Right lobe of liver (tissue), 4 donors: Measurements from ENCODE around the gene MPP4.

ENCODE experiments used
- POLR2A ChIP-seq: fragments of 450-650 bp; IDR thresholded peaks from one replicate; pipeline ENCODE4 v1.6.1; 2017; ENCODE audit warnings: antibody characterized with exemption, mild to moderate bottlenecking
- TF ChIP-seq, protein P1 (sequence below), 4 donors: fragments of 200-600 bp in 3 of 4; fragments of 450-650 bp in 1 of 4; IDR thresholded peaks; one replicate each; pipeline versions ENCODE4 v1.5.1 to v1.8.0; 2016 to 2022; ENCODE audit warnings: antibody characterized with exemption in 4 of 4, mild to moderate bottlenecking in 2 of 4
- donor health status: DM: no; HTN: no; CAD: no.
- donor health status: DM: no; HTN: no; CAD: no.
- donor health status: DM: no; HTN: yes; CAD: no.

DNA sequence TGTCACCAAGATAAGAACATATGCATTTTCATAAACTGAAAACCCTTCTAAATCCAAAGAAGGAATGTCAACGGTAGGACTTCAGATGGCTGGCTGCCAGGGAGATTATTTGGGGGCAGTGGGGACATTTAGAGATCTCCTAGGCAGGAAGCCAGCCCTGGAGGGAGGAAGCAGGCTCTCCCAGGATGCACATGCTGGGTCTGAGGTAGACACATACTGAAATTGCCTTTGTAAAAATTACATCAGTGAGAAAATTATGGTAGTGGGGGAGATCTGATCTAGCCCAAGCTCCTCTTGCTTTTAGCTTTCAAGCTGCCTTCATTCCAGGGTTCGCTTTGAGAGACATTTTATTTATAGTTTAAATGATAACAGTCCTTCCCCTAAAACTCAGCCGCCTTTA, 24.1 kb downstream of the MPP4 start:
- TF ChIP-seq, protein P1, sequence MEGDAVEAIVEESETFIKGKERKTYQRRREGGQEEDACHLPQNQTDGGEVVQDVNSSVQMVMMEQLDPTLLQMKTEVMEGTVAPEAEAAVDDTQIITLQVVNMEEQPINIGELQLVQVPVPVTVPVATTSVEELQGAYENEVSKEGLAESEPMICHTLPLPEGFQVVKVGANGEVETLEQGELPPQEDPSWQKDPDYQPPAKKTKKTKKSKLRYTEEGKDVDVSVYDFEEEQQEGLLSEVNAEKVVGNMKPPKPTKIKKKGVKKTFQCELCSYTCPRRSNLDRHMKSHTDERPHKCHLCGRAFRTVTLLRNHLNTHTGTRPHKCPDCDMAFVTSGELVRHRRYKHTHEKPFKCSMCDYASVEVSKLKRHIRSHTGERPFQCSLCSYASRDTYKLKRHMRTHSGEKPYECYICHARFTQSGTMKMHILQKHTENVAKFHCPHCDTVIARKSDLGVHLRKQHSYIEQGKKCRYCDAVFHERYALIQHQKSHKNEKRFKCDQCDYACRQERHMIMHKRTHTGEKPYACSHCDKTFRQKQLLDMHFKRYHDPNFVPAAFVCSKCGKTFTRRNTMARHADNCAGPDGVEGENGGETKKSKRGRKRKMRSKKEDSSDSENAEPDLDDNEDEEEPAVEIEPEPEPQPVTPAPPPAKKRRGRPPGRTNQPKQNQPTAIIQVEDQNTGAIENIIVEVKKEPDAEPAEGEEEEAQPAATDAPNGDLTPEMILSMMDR (IDR thresholded peaks at IDR 0.05), result no peak
- TF ChIP-seq POLR2A, result no peak
